ENCODE results near the gene ZBTB9. TPM values are rescaled to one million over a fixed set of nuclear protein-coding genes. Genes with fewer than 3 reads are reported as not detected.

ZBTB9 gene
- polyA plus RNA-seq, 3 donors = 0.42 to 2.0 (median 1.1) TPM

DNA sequence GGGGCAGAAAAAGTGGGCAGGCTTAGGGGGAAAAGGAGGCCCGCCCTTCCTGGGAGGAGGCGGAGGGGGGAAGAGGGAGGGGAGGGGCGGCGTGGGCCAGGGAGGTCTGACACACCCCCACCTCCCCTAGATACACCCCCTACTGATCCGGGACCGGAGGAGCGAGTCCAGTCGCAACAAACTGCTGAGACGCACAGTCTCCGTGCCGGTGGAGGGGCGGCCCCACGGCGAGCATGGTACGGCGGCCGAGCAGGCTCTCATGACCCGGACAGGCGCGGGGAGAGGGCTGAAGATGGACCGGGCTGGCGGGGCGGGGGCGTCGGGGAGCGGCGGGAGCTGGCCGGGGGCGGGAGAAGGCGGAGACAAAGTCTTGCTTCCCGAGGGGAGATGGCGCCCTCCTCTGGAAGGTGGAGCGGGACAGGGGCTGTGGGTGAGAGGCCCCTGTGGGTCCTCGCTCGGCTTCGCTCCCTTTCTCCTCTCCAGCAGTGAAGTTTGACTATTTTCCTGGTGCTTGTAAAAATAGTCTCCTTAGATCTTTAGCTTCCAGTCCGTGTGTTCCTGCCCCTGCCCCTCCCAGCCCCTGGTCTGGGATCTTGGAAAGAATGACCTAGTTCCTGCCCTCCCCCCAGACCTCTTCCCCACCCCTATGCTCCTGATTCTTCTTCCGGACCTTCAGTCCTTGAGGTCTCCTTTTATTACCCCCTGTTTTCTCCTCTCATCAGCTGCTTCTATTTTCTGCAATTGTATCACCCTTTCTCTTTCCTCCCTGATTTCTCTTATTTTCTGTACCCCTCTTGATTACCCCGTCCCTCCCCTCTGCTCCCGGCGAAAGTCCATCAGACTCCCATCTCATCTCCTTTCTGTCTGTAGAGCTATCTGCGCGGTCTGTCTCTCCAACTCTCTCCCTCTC lies 28.5 kb upstream of the ZBTB9 start:
- Histone ChIP-seq H3K27me3 (ENCODE audit: control insufficient read depth in 2 of 2, insufficient read depth in 2 of 2, low read length in 2 of 2) (no peaks in the 10 kb centered on the region), H4K20me1 (ENCODE audit: insufficient read depth, low read length) (no peaks in the 10 kb centered on the region), H3K36me3 (replicated peaks in 1 of 2; ENCODE audit: control insufficient read depth in 1 of 2, insufficient read depth in 2 of 2, low read length in 2 of 2) (no peaks in the 10 kb centered on the region), H3K79me2 (ENCODE audit: insufficient read depth, low read length) (no peaks in the 10 kb centered on the region), H3K27ac (ENCODE audit: low read depth in 1 of 2, low read length in 2 of 2) (peak overlapping the region; percentile 29 to 65), H3K9ac (ENCODE audit: insufficient read depth, low read length, poor library complexity, severe bottlenecking) (peak overlapping the region; percentile 55), H3K4me2 (replicated peaks; ENCODE audit: extremely low read depth, low read length, poor library complexity, severe bottlenecking) (peak overlapping the region; percentile 86), H3K4me3 (replicated peaks in 1 of 3; ENCODE audit: low read depth in 2 of 3, low read length in 3 of 3) (peak overlapping the region; percentile 47 to 76 (median 48)), H2AFZ (ENCODE audit: insufficient read depth, low read depth, low read length, poor library complexity, severe bottlenecking) (peak overlapping the region; percentile 73), H3K4me1 (ENCODE audit: control insufficient read depth in 1 of 2, insufficient read depth in 2 of 2, low read length in 2 of 2) (peaks cover 36 to 47% of the 10 kb centered on the region in 2 donors), H3K9me3 (replicated peaks in 1 of 2; ENCODE audit: control insufficient read depth in 1 of 2, insufficient read depth in 1 of 2, low read length in 2 of 2) (no peaks in the 10 kb centered on the region)
- 0% methylated on average over 15 of the region's 43 CpGs for WGBS (ENCODE audit: insufficient coverage)
- H3K36me3 Mint-ChIP-seq = peaks cover 2 to 11% of the 10 kb centered on the region in 2 donors
- peaks cover 0 to 7% (median 0%) of the 10 kb centered on the region in 7 donors for H3K9me3 Mint-ChIP-seq
- TF ChIP-seq, protein P1, sequence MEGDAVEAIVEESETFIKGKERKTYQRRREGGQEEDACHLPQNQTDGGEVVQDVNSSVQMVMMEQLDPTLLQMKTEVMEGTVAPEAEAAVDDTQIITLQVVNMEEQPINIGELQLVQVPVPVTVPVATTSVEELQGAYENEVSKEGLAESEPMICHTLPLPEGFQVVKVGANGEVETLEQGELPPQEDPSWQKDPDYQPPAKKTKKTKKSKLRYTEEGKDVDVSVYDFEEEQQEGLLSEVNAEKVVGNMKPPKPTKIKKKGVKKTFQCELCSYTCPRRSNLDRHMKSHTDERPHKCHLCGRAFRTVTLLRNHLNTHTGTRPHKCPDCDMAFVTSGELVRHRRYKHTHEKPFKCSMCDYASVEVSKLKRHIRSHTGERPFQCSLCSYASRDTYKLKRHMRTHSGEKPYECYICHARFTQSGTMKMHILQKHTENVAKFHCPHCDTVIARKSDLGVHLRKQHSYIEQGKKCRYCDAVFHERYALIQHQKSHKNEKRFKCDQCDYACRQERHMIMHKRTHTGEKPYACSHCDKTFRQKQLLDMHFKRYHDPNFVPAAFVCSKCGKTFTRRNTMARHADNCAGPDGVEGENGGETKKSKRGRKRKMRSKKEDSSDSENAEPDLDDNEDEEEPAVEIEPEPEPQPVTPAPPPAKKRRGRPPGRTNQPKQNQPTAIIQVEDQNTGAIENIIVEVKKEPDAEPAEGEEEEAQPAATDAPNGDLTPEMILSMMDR (IDR thresholded peaks at IDR 0.05) = peak; percentile 60
- H3K27me3 Mint-ChIP-seq (ENCODE audit: low read depth in 3 of 3) = peaks cover 9 to 43% (median 20%) of the 10 kb centered on the region in 3 donors
- peak overlapping the region; percentile 70 to 88 (median 74) for H3K27ac Mint-ChIP-seq
- intact Hi-C loops (cut with micrococcal nuclease) = no loop called here
- peak; percentile 46 to 70 (median 56) for DNase-seq
- H3K4me1 Mint-ChIP-seq = peaks cover 56% of the 10 kb centered on the region
- H3K4me3 Mint-ChIP-seq = peak overlapping the region; percentile 86 to 96

DNA sequence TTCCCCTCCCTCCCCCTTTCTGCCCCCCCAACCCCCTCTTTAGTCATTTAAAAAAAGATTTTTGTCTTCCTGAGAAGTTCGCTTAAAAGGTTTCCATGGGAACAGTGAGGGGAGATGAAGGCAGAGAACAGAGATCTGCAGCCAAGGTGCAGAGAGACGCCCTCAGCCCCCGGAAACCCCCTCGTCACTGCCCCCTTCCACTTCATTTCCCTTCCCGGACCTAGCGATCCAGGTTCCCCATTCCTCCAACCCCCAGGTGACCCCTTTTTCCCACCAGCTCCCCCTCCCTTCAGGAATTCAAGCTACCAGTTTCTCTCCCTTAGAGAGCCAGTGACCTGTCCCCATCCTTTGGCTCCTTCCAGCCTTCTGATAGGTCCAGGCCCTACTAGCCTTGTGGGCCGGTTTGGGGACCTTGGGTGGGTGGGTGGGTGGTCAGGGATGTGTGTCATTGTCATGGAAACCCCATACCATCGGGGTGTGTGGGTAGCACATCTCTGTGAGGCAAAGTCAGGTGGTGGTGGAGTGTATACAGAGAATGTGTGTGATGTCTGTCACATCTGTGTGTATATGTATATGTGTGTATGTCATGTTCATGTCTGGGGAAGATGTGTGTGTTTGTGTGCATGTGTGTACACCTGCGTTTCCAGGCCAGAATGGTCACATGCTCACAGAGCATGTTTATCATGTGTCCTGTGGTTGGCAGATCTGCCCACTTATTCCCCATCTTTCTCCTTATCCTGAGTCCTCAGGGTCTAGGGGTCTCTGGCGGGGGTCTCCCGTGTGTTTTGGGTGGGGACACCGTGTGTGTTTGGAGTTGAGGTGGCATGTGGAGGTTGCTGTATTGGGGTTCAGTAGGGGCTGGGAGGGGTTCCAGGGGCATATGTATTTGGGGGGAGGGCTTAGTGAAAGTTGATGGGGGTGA lies 27.5 kb upstream of the ZBTB9 start:
- Mint-ChIP-seq H3K4me3 (peak overlapping the region; percentile 86 to 96), H3K36me3 (peaks cover 2 to 11% of the 10 kb centered on the region in 2 donors), H3K4me1 (peaks cover 66% of the 10 kb centered on the region), H3K9me3 (peaks cover 0 to 7% (median 0%) of the 10 kb centered on the region in 7 donors), H3K27ac (peak overlapping the region in 6 of 7 donors; percentile 65 to 81 (median 78)), H3K27me3 (ENCODE audit: low read depth in 3 of 3) (peaks cover 7 to 36% (median 15%) of the 10 kb centered on the region in 3 donors)
- no peak overlapping the region for H3K9ac ChIP-seq (ENCODE audit: insufficient read depth, low read length, poor library complexity, severe bottlenecking)
- peak overlapping the region; percentile 86 for H3K4me2 ChIP-seq (replicated peaks; ENCODE audit: extremely low read depth, low read length, poor library complexity, severe bottlenecking)
- H3K36me3 ChIP-seq (replicated peaks in 1 of 2; ENCODE audit: control insufficient read depth in 1 of 2, insufficient read depth in 2 of 2, low read length in 2 of 2) = no peaks in the 10 kb centered on the region
- H3K27me3 ChIP-seq (ENCODE audit: control insufficient read depth in 2 of 2, insufficient read depth in 2 of 2, low read length in 2 of 2) = no peaks in the 10 kb centered on the region
- WGBS (ENCODE audit: insufficient coverage) = 7% methylated on average over 8 of the region's 12 CpGs
- H3K4me3 ChIP-seq (replicated peaks in 1 of 3; ENCODE audit: low read depth in 2 of 3, low read length in 3 of 3) = peak overlapping the region in 2 of 3 experiments; percentile 39 to 76
- intact Hi-C loops (cut with micrococcal nuclease) = no loop called here
- no peaks in the 10 kb centered on the region for H3K9me3 ChIP-seq (replicated peaks in 1 of 2; ENCODE audit: control insufficient read depth in 1 of 2, insufficient read depth in 1 of 2, low read length in 2 of 2)
- peaks cover 46 to 56% of the 10 kb centered on the region in 2 donors for H3K4me1 ChIP-seq (ENCODE audit: control insufficient read depth in 1 of 2, insufficient read depth in 2 of 2, low read length in 2 of 2)
- no peak overlapping the region for H2AFZ ChIP-seq (ENCODE audit: insufficient read depth, low read depth, low read length, poor library complexity, severe bottlenecking)
- no peaks in the 10 kb centered on the region for H3K79me2 ChIP-seq (ENCODE audit: insufficient read depth, low read length)
- TF ChIP-seq, protein P1 (IDR thresholded peaks at IDR 0.05) = no peak
- H4K20me1 ChIP-seq (ENCODE audit: insufficient read depth, low read length) = no peaks in the 10 kb centered on the region
- peak in 1 of 3 donors; percentile 35 for DNase-seq
- H3K27ac ChIP-seq (ENCODE audit: low read depth in 1 of 2, low read length in 2 of 2) = no peak overlapping the region
